NCI-H146 treated with DMSO at 0.1 percent for 48 hours (cell line): Measurements from ENCODE around the gene KCNG2.

Experiments used
- DNase-seq: peaks from one replicate; lab custom pipeline; 2025; ENCODE audit not compliant: unreplicated experiment; lab: John Stamatoyannopoulos, UW

The KCNG2 gene

GRCh38 chr18:79768745-79769144, 29.0 kb upstream of the KCNG2 start:
- DNase-seq, result no peak

GRCh38 chr18:79769698-79770500, 27.8 kb upstream of the KCNG2 start:
- DNase-seq, result no peak

DNA sequence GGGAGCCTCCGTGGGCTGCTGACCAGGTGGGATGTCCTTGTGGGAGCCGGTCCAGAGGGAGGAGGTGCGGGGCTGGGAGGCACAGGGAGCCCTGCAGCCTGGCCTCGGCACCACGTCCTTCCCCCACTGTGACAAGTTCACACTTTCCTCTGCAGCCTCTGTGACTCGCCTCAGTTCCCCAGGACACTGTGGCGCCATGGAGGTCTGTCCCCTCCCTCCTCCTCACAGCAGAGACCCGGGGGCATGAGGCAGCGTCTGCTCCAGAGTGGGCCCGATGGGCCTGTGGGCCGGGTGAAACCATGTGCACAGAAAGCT, 27.3 kb upstream of the KCNG2 start:
- DNase-seq, result no peak

GRCh38 chr18:79770826-79771225, 26.9 kb upstream of the KCNG2 start:
- DNase-seq, result no peak

GRCh38 chr18:79771446-79772107, 26.2 kb upstream of the KCNG2 start:
- no peak for DNase-seq

DNA sequence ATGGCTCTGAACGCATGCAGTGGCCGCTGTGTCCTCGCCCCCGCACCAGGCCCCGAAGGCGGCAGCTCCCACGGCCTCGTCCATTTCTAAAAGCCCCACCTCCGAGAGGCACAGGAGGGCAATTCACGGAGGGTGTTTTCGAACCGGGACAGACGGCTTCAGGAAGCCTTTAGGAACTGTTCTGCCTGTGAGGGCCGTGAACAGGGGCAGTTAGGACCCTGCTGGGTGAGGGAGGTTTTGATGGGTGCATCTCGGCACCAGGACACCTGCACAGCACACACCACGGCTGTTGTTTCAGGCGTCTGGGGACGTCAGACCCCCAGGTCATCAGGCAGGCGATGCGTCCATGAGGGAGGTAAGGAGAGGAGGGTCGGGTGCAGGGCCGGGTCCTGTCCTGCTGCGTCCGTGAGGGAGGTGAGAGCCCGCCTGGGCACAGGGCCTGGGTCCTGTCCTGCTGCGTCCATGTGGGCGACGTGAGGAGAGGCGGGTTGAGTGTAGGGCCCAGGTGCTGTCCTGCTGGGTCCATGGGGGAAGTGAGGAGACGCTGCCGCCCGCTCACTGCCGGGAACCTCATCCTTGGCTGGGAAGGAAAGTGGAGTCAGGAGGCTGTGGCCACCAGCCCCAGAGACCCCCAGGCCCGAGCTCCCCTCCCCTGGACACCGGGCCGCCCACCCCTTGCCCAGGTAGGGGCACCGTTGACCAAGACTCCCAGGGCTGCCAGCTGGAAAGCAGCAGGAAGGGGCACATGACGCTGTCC, 25.5 kb upstream of the KCNG2 start:
- no peak for DNase-seq

- no peak for DNase-seq
These were observed 24.7 kb upstream of the KCNG2 start for GRCh38 chr18:79772865-79773696.

GRCh38 chr18:79774111-79774510, 23.6 kb upstream of the KCNG2 start:
- DNase-seq, result no peak

DNA sequence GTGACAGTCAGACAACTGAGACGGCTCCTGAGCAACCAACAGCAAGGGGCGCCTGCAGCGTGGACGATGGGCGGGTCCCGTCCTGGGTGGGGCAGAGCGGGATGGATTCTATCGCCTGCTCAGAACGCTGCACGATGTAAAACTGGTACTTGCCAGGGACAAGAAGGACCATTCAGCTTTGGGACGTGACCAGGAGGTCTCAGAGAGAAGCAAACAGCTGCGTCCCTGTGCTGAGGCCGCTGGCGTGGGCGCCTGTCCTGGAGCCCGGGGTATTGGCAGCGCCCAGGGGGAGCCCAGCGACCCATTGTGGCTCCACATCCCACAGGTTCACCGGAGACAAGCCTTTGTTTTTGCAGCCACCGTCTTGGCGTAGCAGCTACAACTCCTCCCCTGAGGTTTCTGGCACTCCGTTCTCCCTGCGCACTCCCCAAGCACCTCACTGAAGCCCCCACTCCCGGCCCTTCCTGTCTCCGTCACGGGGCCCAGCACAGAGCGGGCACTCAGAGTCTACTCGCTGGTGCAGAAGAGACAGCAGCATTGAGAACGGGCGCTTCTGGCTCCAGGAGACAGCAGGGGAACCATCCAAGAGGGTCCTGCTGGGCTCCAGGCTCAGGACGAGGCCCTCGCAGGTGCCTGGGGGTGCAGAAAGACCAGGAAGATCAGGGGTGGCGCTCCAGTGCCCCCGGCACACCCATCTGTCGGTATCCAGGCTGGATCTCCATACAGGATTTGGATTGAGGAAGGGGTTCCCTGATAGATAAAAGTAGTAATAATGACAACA, 22.1 kb upstream of the KCNG2 start:
- no peak for DNase-seq

DNA sequence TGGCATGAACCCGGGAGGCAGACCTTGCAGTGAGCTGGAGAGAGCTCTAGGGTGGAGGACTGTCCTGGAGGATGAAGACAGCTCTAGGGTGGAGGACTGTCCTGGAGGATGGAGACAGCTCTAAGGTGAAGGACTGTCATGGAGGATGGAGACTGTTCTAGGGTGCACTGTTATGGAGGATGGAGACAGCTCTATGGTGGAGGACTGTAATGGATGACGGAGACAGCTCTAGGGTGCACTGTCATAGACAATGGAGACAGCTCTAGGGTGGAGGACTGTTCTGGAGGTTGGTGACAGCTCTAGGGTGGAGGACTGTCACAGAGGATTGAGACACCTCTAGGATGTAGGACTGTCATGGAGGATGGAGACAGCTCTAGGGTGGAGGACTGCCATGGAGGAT, 21.1 kb upstream of the KCNG2 start:
- DNase-seq, result no peak

GRCh38 chr18:79778291-79778791, 19.4 kb upstream of the KCNG2 start:
- no peak for DNase-seq

DNA sequence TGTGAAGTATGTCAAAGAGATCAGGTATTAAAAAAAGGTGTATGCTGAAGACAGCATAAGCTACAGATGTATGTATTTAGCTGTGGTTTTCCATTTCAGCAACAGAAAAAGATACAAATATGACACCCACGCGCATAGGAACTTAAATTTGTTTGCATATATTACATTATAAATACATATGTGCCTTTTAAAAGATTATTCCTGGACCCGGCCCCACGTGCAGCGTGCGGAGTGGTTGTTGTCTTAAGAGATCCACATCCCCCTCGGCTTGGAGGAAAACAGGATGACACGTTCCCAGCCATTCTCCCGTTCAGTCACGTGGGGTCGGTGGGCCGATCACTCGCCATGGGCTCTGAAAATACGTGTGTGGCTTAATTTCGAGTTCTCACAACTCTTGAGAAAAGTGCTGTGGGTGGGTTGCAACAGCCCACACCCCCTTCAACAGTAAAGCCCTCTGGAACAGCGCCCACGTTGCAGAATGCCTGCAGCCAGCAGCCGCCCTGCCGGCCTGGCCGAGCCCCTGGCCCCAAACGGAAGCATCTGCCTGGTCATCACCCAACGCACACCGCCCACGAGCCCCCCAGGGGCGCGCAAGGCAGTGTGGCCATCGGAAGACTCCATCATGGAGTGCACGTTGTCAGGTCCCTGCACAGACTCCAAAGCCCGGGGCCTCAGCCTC, 18.6 kb upstream of the KCNG2 start:
- no peak for DNase-seq

GRCh38 chr18:79779700-79780190, 18.0 kb upstream of the KCNG2 start:
- DNase-seq, result no peak

- DNase-seq, result no peak
These were observed 17.2 kb upstream of the KCNG2 start for GRCh38 chr18:79780547-79780946.

DNA sequence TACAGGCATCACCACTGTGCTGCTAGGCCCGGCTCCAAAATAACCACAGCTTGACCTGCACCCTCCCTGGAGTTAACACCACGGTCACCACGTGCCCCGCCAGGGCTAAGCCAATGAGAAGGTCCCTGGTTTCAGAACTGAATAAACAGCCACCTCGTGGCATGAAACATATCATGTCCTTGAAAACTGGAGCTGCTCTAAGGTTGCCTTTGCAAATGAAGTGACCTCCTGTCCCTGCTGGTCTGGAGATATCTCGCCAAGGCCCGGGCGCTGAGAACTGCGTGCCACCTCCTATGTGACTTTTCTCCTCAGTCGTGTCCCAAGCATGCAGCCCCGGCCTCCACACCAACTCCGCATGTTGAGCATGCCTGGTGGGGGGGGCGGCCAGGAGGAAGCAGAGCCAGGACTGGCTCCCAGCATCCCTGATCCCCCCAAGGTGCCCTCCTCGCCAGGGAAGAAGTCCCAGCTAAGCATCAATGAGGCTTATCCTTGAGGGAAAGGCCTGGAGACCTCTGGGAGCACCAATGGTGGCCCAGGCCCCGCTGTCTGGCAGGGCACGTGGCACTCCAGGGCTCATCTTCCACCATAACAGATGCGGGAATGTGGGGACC, 16.3 kb upstream of the KCNG2 start:
- no peak for DNase-seq

DNA sequence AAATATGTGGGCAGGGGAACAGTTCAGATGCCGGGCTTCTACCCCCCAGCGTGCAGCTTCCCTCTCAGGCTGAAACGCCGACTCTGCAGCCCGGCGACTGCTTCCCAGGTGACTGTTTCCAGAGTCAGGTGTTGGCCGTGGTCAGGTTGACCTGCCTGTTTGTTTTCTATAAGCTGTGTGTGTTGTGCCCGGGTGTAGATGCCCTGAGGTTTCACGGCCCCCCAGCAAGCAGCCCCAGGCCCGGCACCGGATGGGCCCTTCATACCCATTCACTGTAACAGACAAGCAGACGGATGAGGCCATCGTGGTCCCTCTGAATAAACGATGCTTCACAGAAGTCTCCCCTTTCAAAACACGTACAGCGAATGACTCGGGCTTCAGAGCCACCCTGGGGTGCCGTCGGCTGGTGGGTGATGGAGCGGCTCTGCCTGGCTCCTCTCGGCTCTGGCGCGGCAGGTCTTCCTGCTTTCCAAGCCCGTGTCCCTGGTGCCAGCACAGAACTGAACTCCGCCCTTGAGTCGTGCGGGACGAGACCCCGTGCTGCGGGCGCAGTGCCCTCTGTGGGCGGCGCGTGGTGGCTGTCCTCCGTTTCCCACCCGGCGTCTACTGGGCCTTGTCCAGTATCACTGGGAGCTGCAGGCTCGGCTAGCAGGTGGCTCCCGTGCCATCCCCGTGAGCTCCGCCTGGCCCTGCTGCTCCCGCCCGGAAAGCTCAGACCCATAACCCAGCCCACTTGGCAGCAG, 15.0 kb upstream of the KCNG2 start:
- DNase-seq, result peak; percentile 29

DNA sequence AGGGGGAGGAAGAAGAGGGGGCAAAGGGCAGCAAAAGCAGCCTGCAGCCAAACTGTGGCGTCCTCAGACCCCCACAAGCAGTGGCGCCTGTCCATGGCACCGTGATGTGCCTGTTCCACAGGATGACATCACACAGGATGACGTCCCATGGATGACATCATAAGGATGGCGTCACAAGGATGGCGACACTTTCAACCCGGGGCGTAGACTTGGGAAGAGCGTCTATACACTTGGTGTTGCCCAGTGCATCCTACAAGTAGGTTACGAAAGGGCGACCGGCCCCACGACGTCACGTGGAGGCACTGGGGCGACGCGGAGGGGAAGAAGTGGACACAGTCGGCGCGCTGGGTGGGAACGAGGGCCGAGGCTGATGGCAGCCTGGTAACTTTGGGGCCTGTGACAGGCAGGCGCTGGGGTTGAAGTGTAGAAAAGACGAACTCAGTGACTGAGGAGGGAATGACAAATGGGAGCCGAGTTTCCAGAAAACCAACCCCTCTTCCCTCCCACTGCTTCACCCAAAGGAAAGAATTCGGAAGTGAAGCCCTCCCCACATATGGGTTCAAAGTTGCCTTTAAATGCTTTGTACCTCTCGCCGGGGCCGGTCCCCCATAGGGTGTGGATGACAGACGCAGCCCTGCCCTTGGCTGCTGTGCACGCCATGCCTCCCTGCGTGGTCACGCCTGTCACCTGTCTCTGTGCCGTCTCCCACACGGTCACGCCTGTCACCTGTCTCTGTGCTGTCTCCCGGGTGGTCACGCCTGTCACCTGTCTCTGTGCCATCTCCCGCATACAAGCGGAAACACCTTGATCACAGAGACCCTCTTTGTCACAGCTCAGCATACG, 13.4 kb upstream of the KCNG2 start:
- no peak for DNase-seq
